H1 (cell line): ENCODE measurements around the gene ZNF25. TPM values are rescaled to one million over a fixed set of nuclear protein-coding genes. Genes with fewer than 3 reads are reported as not detected.

Experiments
- CTCF ChIA-PET: fragments of 300-600 bp; sonication (Branson Sonifier 250); formaldehyde crosslinking; loops from one replicate; lab custom pipeline; 2021; ENCODE audit not compliant: partially characterized antibody; lab: Charles Lee
- POLR2A ChIA-PET: fragments of 300-600 bp; sonication (Branson Sonifier 250); formaldehyde crosslinking; loops from one replicate; lab custom pipeline; 2021; ENCODE audit warnings: inconsistent platforms; ENCODE audit not compliant: partially characterized antibody; lab: Charles Lee
- DNase-seq, 2 experiments: peaks; one replicate each; pipeline versions ENCODE4 v3.0.0 to v3.0.0-alpha.2; 2010 to 2022; ENCODE audit warnings: low spot score in 2 of 2, low read depth in 1 of 2, mixed read lengths in 1 of 2
- FAIRE-seq: peaks from 2 replicates; lab custom pipeline; 2011; peaks lifted over from hg19 to GRCh38; lab: Jason Lieb, UNC
- H2AFZ ChIP-seq: 2 replicates; pipeline ENCODE4 v1.8.1; 2012; ENCODE audit warnings: low read length, inconsistent platforms
- H2AK5ac ChIP-seq: 2 replicates; pipeline ENCODE4 v1.6.1; 2013; ENCODE audit warnings: low read depth, low read length
- H2BK120ac ChIP-seq: replicated peaks from 2 replicates; pipeline ENCODE3; 2013; ENCODE audit warnings: low read depth, low read length, inconsistent platforms
- H2BK12ac ChIP-seq: 2 replicates; pipeline ENCODE4 v1.6.1; 2013; ENCODE audit warnings: low read depth, low read length
- H2BK15ac ChIP-seq: 2 replicates; pipeline ENCODE4 v1.6.1; 2013; ENCODE audit warnings: low read length
- H2BK20ac ChIP-seq: 2 replicates; pipeline ENCODE4 v1.6.1; 2013; ENCODE audit warnings: low read length
- H2BK5ac ChIP-seq: 2 replicates; pipeline ENCODE4 v1.6.1; 2013; ENCODE audit warnings: low read depth, low read length
- H3K14ac ChIP-seq: 2 replicates; pipeline ENCODE4 v1.6.1; 2013; ENCODE audit warnings: inconsistent platforms; ENCODE audit not compliant: insufficient read length
- H3K18ac ChIP-seq: 2 replicates; pipeline ENCODE4 v1.6.1; 2013; ENCODE audit warnings: low read length; ENCODE audit errors: extremely low read depth
- H3K23ac ChIP-seq: 2 replicates; pipeline ENCODE4 v1.6.1; 2013; ENCODE audit warnings: inconsistent platforms; ENCODE audit not compliant: insufficient read length
- H3K23me2 ChIP-seq: 2 replicates; pipeline ENCODE4 v1.6.1; 2013; ENCODE audit warnings: low read depth, low read length
- H3K27ac ChIP-seq: 2 replicates; pipeline ENCODE4 v1.6.1; 2011; ENCODE audit warnings: low read depth, low read length, inconsistent platforms
- H3K27me3 ChIP-seq, 4 experiments: replicated peaks in 1 of 4; 1 replicate in 1 of 4; 2 replicates in 3 of 4; pipeline versions ENCODE4 v1.6.1 to v1.8.1; 2011 to 2013; ENCODE audit warnings: low read length in 3 of 4, mild to moderate bottlenecking in 3 of 4, inconsistent platforms in 2 of 4, mixed read lengths in 2 of 4, moderate library complexity in 1 of 4; ENCODE audit not compliant: control insufficient read depth in 3 of 4, insufficient read depth in 3 of 4; ENCODE audit errors: extremely low read depth in 1 of 4
- H3K36me3 ChIP-seq, 4 experiments: 2 replicates each; pipeline versions ENCODE4 v1.6.1 to v1.8.1; 2011 to 2013; ENCODE audit warnings: mild to moderate bottlenecking in 4 of 4, low read length in 3 of 4, moderate library complexity in 2 of 4, control low read depth in 1 of 4, inconsistent platforms in 1 of 4; ENCODE audit not compliant: insufficient read depth in 4 of 4, control insufficient read depth in 2 of 4
- H3K4ac ChIP-seq: replicated peaks from 2 replicates; pipeline ENCODE3; 2013; ENCODE audit warnings: low read length, low read depth, mixed read lengths, inconsistent platforms; ENCODE audit not compliant: insufficient read length
- H3K4me1 ChIP-seq, 4 experiments: replicated peaks in 1 of 4; 1 replicate in 1 of 4; 2 replicates in 3 of 4; pipeline versions ENCODE4 v1.6.1 to v1.8.1; 2011 to 2013; ENCODE audit warnings: low read length in 3 of 4, inconsistent platforms in 2 of 4, mixed read lengths in 1 of 4; ENCODE audit not compliant: insufficient read depth in 4 of 4, control insufficient read depth in 3 of 4
- H3K4me2 ChIP-seq, 2 experiments: 2 replicates each; pipeline versions ENCODE4 v1.6.1 to v1.8.1; 2011 to 2013; ENCODE audit warnings: low read depth in 2 of 2, low read length in 2 of 2, control low read depth in 1 of 2, inconsistent platforms in 1 of 2, mild to moderate bottlenecking in 1 of 2; ENCODE audit not compliant: insufficient read depth in 1 of 2
- H3K4me3 ChIP-seq, 4 experiments: fragments of 200-600, 300-600 bp in 1 of 4; sonication (generic), shearing (Covaris generic), sonication (Bioruptor Twin) in 1 of 4; 2 replicates each; pipeline versions ENCODE4 v1.5.1 to v1.8.1; 2011 to 2016; ENCODE audit warnings: low read length in 4 of 4, low read depth in 3 of 4, control low read depth in 2 of 4, inconsistent platforms in 2 of 4, mild to moderate bottlenecking in 2 of 4, mixed read lengths in 1 of 4, moderate library complexity in 1 of 4; ENCODE audit not compliant: insufficient read depth in 2 of 4; ENCODE audit errors: extremely low read depth in 1 of 4
- H3K56ac ChIP-seq: replicated peaks from 2 replicates; pipeline ENCODE3; 2013; ENCODE audit warnings: low read depth, mild to moderate bottlenecking, mixed read lengths, low read length, inconsistent platforms; ENCODE audit not compliant: insufficient read length
- H3K79me1 ChIP-seq: 2 replicates; pipeline ENCODE4 v1.6.1; 2013; ENCODE audit warnings: low read depth, low read length, control low read depth
- H3K79me2 ChIP-seq, 2 experiments: 2 replicates each; pipeline versions ENCODE4 v1.6.1 to v1.8.1; 2012 to 2013; ENCODE audit warnings: low read length in 2 of 2, mild to moderate bottlenecking in 2 of 2, inconsistent platforms in 1 of 2; ENCODE audit not compliant: insufficient read depth in 2 of 2, control insufficient read depth in 1 of 2
- H3K9ac ChIP-seq, 4 experiments: replicated peaks in 1 of 4; 1 replicate in 1 of 4; 2 replicates in 3 of 4; pipeline versions ENCODE4 v1.6.1 to v1.8.1; 2011 to 2013; ENCODE audit warnings: low read depth in 3 of 4, low read length in 3 of 4, control low read depth in 2 of 4, mild to moderate bottlenecking in 2 of 4, moderate library complexity in 2 of 4, inconsistent platforms in 1 of 4; ENCODE audit errors: extremely low read depth in 1 of 4
- H3K9me3 ChIP-seq, 2 experiments: 2 replicates each; pipeline versions ENCODE4 v1.6.1 to v1.8.1; 2012 to 2013; ENCODE audit warnings: mild to moderate bottlenecking in 2 of 2, moderate library complexity in 2 of 2, control low read depth in 1 of 2, inconsistent platforms in 1 of 2, low read depth in 1 of 2, low read length in 1 of 2, mixed read lengths in 1 of 2; ENCODE audit not compliant: insufficient read depth in 2 of 2
- H4K20me1 ChIP-seq, 2 experiments: replicated peaks in 1 of 2; 2 replicates each; pipeline versions ENCODE3 to v1.8.1; 2011 to 2013; ENCODE audit warnings: inconsistent platforms in 2 of 2, low read length in 2 of 2, mild to moderate bottlenecking in 1 of 2; ENCODE audit not compliant: insufficient read depth in 2 of 2, control insufficient read depth in 1 of 2
- H4K5ac ChIP-seq: 2 replicates; pipeline ENCODE4 v1.6.1; 2013; ENCODE audit warnings: low read length, low read depth, mixed read lengths, inconsistent platforms; ENCODE audit not compliant: insufficient read length
- H4K8ac ChIP-seq: 2 replicates; pipeline ENCODE4 v1.8.0; 2013; ENCODE audit warnings: mild to moderate bottlenecking, moderate library complexity, low read length, inconsistent platforms; ENCODE audit not compliant: insufficient read depth; ENCODE audit errors: extremely low read depth
- H4K91ac ChIP-seq: replicated peaks from 2 replicates; pipeline ENCODE3; 2013; ENCODE audit warnings: low read length, mixed read lengths, inconsistent platforms; ENCODE audit not compliant: insufficient read length
- SIN3A ChIP-seq, 2 experiments: IDR thresholded peaks in 1 of 2; conservative IDR thresholded peaks in 1 of 2; 2 replicates each; pipeline ENCODE4 v1.6.1; 2011 to 2012; ENCODE audit warnings: low read length in 2 of 2, improper control_type of control experiment in 1 of 2, low read depth in 1 of 2, mild to moderate bottlenecking in 1 of 2
- SRF ChIP-seq: IDR thresholded peaks from 2 replicates; pipeline ENCODE4 v1.6.1; 2011; ENCODE audit warnings: mild to moderate bottlenecking, low read depth, low read length, moderate library complexity
- ZNF274 ChIP-seq: IDR thresholded peaks from 2 replicates; pipeline ENCODE4 v1.7.0; 2012; ENCODE audit warnings: low read length, borderline replicate concordance; ENCODE audit errors: extremely low read depth
- WGBS, 2 experiments: shearing (Covaris generic) in 1 of 2; methylation state at CpG; one replicate each; pipeline versions ENCODE4 v1.1.6 to v1.1.7; 2013 to 2015; ENCODE audit warnings: low lambda C conversion rate in 2 of 2, mixed read lengths in 2 of 2, inconsistent platforms in 1 of 2, low coverage in 1 of 2, missing lambda C conversion rate in 1 of 2; ENCODE audit not compliant: insufficient replicate concordance in 2 of 2, insufficient coverage in 1 of 2, insufficient read length in 1 of 2; ENCODE audit errors: extremely low coverage in 1 of 2, missing lambda C conversion rate in 1 of 2; 5-methylcytosine and 5-hydroxymethylcytosine counted together
- polyA plus RNA-seq, 7 experiments: library from polyadenylated mRNA; depleted of rRNA in 3 of 7; stranded (reverse) in 5 of 7; unstranded in 2 of 7; fragments of >200 nt in 5 of 7; fragments of 200-250 nt in 2 of 7; gene quantifications; 1 replicate in 5 of 7; 2 replicates in 1 of 7; 4 replicates in 1 of 7; pipeline versions ENCODE4 v1.2.1 to v1.2.3, GENCODE V29; 2011 to 2013; ENCODE audit warnings: missing spikeins in 2 of 7, mixed read lengths in 2 of 7
- total RNA-seq: library from RNA; stranded (reverse); fragmentation: NEBNext Ultra II Directional; extraction: Animal tissue kit (Norgen Biotek cat#: 25700); gene quantifications from 2 replicates; pipeline ENCODE4 v1.2.1, GENCODE V29; 2021

ZNF25 gene
- total and polyA plus RNA-seq, 2 of the 8 experiments (the other 6 are each of a cell fraction or from before 2014, with no cell fraction given): 0.17 to 1.3 TPM

- H4K8ac ChIP-seq: no peak overlapping the region
- H2BK12ac ChIP-seq: no peak overlapping the region
- no peak overlapping the region for H3K18ac ChIP-seq
- no peak overlapping the region for H3K27ac ChIP-seq
- FAIRE-seq (no peak), DNase-seq (no peak)
- H3K27me3 ChIP-seq: no peaks in the 10 kb centered on the region
- no peak overlapping the region for H3K4me3 ChIP-seq
- H2BK5ac ChIP-seq: no peak overlapping the region
- no peak overlapping the region for H2BK120ac ChIP-seq
- no peaks in the 10 kb centered on the region for H3K4me1 ChIP-seq
- no peak for TF ChIP-seq SRF
- TF ChIP-seq ZNF274: no peak
- TF ChIP-seq SIN3A (conservative IDR thresholded peaks at IDR 0.05 in 1 of 2, IDR thresholded peaks at IDR 0.05 in 1 of 2; ENCODE audit: low read depth in 1 of 2, low read length in 2 of 2): no peak
- no peak overlapping the region for H2AFZ ChIP-seq
- H3K56ac ChIP-seq: no peak overlapping the region
- no peaks in the 10 kb centered on the region for H3K79me1 ChIP-seq
- POLR2A ChIA-PET: interaction anchor here (0.6 to 0.8 kb wide), 2 partner anchors 14 to 776 kb away, joined by 3 read pairs; no protein-coding TSS in a partner anchor
- WGBS, 2 experiments: 86% methylated on average over 3 of the region's 3 CpGs; no CpG with 5 or more reads in 1 of the 2 experiments
- H3K9me3 ChIP-seq: no peaks in the 10 kb centered on the region
- H2BK15ac ChIP-seq: no peak overlapping the region
- no peak overlapping the region for H2BK20ac ChIP-seq
- H2AK5ac ChIP-seq: no peak overlapping the region
- H3K36me3 ChIP-seq: peaks cover 0 to 36% (median 7%) of the 10 kb centered on the region in 4 experiments; a peak in 5 of 8 replicates
- no peak overlapping the region for H4K91ac ChIP-seq
- no peaks in the 10 kb centered on the region for H3K23me2 ChIP-seq
- H4K5ac ChIP-seq: no peak overlapping the region
- no peak overlapping the region for H3K23ac ChIP-seq
- no peak overlapping the region for H3K9ac ChIP-seq
- no peaks in the 10 kb centered on the region for H4K20me1 ChIP-seq
- H3K79me2 ChIP-seq: no peaks in the 10 kb centered on the region
- H3K14ac ChIP-seq: no peak overlapping the region
- CTCF ChIA-PET: interaction anchor here (1.4 kb wide), 1 partner anchor 48 kb away, joined by 3 read pairs; no protein-coding TSS in a partner anchor
- no peak overlapping the region for H3K4ac ChIP-seq
- no peak overlapping the region for H3K4me2 ChIP-seq
Measured at GRCh38 chr10:38025283-38025682, 48.8 kb upstream of the ZNF25 start.
